HG03196 (cell line): ENCODE data around the gene CRYGD.
"Not testable (repeated sequence)": the region's sequence is repeated elsewhere in the genome, so short reads cannot be mapped to it uniquely, and the experiment has no call there.

ENCODE experiments used
- ATAC-seq: cut with Tn5 transposase; IDR thresholded peaks from one replicate; pipeline ENCODE4 v1.9.1; 2021; ENCODE audit not compliant: unreplicated experiment

The CRYGD gene

DNA sequence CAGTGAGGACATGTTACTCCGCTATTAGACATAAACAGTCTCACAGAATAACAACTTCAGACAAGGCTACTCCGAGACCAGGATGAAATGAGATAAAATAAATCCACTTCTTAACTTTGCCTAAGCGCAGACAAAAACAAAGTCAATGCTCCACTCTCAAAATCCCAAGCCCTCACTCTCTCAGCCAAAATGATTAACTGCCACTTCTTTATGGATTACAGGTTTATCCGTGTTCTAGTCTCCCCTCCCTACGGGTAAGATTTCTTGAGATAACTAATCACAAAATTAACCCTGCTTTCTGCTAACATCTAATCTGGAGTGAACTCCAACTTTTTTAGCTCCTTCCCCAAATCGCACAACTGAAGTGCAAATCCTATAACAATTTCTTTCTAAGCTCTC, 6.4 kb upstream of the CRYGD start:
- no peak for ATAC-seq

DNA sequence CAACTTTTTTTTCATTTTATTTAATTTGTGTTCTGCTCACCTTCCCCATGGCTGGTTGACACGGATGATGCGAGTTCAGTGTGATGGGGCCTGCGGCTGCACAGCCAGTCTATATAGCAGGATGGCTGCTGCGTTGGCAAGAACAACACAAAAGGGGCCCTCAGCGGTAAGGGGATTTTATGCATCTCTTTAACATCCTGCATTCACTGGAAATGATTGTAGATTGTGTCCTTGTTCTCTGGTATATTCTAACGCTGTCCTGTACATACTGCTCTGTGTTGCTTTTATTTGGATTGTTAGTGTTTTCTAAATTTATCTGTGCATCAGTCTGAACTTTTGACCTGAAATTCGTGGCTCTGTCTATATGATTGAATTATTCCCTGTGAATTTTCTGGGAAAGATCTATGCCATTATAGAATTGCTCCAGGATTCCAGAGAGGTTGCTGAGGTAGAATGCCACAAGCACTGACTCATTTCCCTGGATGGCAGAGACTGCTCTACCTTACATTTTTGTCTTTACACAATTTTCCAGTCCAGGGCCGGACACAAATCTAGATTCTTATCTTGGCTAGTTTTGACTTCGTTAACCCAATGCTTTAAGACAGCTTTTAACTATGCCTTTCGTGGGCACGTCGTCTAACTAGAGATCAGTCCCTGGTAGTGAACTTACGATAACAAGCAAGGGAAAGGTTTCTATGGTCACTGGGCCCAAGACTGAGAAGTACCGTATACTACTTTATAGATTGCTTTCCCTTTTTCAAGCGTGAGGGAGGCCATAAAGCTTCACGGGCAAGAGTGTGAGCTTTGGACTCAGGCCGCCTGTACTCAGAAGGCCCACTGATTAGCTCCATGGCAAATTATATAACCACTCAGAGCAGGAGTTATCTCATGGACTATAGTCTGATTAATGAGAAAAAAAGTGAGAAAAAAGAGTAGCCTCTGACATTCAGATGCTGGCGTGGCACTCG, 5.7 kb upstream of the CRYGD start, which contains the start of gene CRYGC:
Gene CRYGC (minus strand): TSS at position 85 of the 968 bp plus-strand sequence. CDS start 36 bp downstream, at position 49.
- no peak for ATAC-seq

DNA sequence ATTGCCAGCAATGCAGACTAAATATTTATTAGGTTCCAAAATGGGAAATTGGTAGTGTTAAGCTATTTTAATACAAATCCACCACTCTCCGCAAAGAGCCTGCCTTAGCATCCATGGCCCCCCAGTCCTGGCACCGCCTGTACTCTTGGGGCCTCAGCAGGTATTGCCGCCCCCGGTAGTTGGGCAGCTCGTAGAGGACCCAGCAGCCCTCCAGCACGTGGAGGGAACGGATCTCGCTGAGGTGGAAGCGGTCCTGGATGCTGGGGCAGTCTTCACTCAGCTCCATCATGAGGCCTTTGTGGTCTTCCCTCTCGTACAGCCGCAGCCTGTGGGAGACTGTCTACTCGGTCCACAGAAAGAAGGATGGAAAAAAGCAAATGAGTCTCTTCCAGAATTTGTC, 3.8 kb upstream of the CRYGD start:
- no peak for ATAC-seq

DNA sequence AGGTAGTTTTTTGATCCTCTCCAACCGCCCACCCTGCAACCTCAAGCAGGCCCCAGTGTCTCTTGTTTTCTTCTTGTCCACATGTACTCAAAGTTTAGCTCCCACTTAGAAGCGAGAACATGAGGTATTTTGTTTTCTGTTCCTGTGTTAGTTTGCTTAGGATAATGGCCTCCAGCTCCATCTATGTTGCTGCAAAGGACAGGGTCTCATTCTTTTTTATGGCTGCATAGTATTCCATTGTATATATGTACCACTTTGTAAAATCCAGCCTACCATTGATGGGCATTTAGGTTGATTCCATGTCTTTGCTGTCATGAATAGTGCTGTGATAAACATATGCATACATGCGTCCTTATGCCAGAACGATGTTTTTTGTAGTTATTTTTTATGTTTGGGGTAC, 2.8 kb upstream of the CRYGD start:
- ATAC-seq = no peak

DNA sequence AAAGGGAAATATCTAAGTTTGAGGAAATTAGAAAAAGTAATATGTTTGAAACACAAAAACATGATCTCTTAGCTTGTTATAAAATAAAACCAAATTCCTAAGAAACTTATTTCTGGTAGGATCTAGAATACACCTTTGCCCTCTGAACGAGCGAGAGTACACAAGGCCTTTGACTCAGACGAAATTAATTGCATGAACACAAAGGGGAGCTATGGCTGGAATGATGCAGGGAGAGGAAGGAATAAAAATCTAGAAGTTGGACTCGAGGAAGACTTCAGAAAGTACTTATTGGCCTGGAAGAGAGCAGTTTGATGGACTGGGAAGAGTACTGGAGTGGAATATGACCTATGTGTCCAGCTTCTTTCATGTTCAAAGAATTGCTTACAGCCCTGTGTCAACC, 927 bp upstream of the CRYGD start:
- ATAC-seq = no peak

DNA sequence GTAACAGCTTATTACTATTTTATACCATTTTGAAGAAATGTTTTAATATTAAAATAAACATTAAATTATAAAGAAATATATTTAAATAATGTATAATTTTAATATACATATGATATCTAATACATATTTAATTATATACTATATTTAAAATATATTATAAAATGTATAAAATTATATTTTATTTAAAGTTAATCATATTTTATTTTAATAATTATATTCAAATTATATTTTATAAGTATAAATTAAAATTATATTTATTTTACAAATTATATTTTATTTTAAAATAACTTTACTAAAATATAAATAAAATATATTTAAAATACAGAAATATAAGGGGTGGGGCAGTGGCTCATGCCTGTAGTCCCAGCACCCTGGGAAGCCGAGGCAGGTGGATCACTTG, 2.1 kb downstream of the CRYGD start:
- no peak for ATAC-seq

DNA sequence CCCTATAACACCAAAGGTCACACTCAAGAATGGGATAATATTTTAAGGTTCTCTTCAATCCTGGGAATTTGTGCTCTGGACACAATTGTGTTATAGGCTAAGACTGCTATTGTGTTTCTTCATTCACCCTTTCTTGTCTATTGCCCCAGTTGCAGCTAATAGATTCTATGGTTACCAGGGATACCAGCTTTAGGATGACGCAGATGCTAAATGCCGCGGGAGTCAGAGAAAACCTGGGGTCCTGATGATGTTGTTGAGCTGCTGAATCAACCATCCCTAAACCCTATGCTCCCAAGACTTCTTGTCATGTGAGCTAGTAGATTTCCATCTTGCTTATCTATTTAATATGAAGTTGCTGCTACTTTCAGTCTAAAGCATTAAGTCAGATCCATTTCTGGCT, 5.4 kb downstream of the CRYGD start:
- no peak for ATAC-seq

DNA sequence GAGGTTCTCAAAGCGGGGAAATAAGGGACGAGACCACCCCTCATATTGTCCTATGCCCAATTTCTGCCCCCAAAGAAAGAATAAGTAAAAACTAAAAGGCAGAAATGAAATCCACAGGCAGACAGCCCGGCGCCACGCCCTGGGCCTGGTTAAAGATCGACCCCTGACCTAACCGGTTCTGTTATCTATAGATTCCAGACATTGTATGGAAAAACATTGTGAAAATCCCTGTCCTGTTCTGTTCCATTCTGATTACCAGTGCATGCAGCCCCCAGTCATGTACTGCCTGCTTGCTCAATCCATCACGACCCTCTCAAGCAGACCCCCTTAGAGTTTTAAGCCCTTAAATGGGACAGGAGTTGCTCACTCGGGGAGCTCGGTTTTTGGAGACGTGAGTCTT, 6.9 kb downstream of the CRYGD start:
- not testable (repeated sequence) for ATAC-seq

DNA sequence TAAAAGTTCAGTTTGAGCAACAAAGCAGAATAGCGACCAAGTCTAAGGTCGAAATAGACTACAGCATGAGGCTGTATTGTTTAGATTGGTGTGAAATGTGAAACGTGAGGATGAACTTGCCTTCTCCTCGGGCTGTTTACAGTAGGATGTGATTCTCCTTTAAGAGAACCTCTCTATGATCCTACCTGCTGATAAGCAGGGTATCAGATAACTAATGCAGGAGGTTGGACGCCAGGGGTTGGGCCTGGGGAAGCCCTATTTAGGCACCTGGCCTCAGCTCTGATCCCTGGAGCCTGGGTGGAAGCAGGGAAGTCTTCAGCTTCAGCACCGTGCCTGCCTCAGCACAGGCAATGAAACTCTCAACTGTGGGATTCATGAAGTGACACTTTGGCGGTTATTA, 11.4 kb downstream of the CRYGD start:
- ATAC-seq = no peak

DNA sequence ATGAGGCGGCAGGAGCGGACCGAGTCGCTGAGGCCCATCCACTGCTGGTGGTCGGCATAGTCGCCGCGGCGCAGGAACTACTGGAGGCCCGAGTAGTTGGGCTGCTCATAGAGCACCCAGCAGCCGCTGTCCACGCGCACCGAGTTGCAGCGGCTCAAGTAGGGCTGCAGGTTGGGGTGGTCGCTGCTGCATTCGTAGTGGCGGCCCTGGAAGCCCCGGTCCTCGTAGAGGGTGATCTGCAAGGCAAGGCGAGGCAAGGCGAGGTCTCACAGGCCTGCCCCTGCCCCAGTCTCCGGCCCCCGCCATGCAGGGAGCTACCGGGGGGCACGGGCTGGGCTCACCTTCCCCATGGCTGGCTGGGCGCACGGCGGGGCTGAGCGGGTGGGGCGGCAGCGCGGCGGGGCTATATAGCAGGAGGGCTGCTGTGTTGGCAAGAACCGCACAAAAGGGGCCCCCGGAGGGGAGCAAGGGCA, 12.0 kb downstream of the CRYGD start:
- not testable (repeated sequence) for ATAC-seq

DNA sequence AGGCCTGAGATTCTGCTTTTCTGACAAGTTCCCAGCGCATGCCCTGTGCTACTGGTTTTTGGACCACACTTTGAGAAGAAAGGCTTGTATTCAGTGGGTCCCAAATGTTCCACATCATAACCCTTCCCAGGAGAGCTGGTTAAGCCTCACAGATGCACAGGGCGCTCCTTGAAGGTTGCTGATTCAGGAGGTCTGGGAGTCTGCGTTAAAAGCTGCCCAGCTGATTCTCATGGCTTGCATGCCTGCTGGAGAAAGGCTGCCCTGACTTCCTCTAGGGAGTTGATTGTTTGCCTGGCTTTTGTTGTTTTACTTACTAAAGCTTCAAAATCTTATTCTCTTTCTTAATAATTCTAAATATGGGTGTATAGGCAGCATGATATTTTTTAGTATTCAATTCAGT, 20.7 kb downstream of the CRYGD start:
- ATAC-seq = no peak

DNA sequence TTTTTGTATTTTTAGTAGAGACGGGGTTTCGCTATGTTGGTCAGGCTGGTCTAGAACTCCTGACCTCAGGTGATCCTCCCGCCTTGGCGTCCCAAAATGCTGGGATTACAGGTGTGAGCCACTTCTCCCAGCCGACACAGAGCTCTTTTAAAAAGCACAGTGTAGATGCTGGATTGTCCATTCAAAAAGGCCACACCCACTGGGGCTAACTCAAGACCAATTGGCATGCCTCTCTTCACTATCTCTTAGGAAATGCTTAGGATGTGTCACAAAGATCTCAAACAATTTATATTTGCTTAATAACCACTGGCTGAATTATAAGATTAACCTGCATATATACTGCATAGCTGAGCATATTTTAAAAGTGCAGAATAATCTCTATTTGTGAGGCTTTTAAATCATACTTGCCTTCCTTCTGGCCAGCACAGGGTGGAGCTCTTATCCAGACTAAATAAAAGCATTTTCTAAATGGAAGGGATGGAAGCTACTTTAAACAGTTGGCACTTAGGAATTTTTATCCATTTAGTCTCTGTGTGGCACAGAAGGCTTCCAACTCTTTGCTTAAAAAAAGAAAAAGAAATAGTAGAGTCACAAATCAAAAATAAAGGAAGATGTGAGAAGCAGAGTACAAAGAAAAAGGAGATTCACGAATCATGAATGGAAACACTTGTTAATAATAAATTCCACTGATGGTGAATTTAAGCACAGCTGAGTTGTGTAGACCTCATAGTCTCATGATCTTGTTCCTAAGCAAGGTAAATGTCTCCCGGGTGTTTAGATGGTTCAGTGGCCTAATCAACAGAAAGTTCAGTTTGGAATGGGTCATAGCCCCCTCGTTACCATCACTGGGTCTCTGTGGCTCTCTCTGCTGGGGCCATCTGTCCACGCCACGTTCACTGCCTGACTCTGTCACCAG, 22.4 kb downstream of the CRYGD start:
- no peak for ATAC-seq

DNA sequence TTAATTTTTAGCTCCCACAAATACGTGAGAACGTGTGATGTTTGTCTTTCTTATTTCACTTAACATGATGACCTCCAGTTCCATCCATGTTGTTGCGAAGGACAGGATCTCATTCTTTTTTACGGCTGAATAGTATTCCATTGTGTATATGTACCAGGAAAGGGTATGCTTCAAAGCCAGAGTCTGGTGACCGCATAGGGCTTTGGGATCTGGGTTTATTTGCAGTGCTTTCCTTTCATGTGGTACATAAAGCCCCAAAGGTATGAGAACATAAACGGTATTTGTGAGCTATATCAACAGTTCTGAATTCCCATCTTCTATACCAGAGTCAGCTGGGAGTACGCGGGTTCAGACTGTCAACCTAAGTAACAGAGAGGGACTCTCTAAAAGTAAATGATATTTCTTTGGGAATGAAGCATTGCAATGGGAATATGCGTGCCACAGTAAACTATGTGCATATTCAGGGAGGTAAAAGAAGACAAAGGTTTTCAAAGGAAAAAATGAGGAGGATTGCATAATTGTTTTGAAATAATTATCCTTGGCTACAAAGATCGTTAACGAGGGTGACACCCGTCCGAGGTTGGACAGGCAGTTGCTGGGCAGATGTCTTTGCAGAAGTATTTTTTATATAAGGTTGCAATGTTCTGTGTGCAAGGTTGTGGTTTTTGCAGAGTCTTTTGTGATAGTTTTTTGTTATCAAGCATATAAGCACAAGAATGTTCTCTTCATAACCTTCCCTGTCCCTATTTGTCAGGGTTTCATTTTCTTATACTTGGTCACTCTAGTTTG, 24.4 kb downstream of the CRYGD start:
- ATAC-seq = no peak

DNA sequence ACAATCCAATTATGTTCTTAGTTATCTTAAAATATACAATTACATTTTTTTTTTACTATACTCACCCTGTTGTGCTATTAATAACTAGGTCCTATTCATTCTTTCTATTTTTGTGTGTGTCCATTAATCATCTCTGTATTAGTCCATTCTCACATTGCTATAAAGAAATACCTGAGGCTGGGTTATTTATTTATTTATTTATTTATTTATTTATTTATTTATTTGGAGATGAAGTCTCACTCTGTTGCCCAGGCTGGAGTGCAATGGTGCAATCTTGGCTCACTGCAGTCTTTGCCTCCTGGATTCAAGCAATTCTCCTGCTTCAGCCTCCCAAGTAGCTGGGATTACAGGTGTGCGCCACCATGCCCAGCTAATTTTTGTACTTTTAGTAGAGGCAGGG, 25.6 kb downstream of the CRYGD start:
- ATAC-seq = not testable (repeated sequence)

DNA sequence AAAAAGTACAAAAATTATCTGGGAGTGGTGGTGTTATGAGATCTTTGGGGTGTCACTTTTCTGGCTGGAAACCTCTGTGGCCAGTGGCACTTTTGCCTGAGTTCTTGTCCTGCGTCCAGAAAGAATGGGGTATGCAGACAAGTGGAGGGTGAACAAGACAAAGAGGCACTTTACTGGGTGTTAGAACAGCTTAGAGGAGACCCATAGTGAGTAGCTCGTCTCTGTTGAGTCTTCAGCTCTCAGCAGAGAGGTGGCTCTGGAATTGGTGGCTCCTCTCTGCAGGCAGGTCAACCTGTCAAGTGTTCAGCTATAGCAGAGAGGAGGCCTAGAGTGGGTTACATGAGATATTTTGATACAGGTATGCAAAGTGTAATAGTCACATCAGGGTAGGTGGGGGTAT, 26.1 kb downstream of the CRYGD start:
- no peak for ATAC-seq

DNA sequence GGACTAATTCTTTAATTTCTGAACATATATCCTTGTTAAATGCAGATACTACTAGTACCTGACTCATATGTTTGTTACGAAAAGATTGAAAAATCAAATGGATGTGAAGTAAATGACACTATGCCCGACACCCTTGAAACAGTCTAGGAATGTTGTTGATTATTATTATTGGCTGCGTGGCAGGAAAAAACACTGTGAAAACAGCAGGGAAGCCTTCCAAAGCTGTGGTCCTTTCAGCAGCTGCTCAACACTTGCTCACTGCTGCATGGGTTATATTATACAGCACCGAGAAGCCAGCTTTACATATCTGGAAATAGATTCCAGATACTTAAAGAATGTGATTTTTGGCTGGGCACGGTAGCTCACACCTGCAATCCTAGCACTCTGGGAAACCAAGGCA, 26.5 kb downstream of the CRYGD start:
- no peak for ATAC-seq

DNA sequence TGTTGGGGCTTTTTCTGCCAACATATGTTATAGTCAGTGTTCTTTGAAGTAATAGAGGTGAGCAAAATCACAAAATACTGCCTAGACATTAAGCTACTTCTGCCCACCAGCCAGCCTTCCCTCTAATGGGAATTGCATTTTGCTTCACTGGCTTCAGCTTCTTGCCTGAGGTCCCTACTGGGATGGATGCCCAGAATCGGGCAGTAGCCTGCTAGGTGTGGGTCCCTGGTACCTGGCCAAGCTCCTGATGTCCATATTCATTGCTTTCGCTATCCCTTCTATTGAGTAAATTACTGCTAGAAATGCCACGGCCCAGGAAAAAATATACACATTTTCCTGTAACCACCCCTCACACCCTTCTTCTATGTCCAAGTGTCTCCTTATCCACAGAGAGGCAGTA, 27.0 kb downstream of the CRYGD start:
- ATAC-seq = no peak

DNA sequence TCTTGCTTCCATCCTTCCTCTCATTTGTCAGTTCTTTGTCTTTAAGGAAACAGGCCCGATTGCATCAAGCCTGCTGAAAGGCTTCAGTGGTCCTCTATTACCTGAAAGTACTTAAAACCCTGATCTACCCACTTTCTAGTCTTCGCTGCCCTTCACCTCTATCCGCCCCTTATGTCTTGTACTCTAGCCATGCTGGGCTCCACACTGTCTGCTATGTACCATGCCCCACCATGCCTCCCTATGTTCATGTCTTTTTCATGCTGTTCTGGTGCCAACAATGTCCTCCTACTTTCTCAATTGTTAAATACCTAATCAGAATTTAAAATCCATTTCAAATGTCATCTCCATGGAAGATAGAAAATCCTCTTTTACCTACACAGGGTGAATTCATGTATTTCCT, 28.2 kb downstream of the CRYGD start:
- no peak for ATAC-seq

DNA sequence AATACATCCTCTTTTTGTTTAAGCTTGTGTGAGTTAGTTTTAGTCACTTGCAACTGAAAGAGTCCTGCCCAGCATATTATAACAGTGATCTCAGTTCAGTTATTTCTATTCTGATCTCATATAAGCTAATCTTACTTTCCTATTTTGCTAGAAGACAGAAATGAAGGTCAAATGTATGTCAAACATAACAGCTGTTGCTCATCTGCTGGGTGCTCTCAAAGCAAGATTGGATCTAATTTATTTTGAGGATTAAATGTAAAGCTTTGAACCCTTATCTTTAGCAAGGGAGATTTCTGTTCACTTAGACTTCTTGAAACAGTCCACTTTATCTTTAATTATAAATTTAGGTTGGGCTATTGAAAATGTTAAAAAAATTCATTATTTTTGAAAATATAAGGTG, 31.2 kb downstream of the CRYGD start:
- no peak for ATAC-seq

DNA sequence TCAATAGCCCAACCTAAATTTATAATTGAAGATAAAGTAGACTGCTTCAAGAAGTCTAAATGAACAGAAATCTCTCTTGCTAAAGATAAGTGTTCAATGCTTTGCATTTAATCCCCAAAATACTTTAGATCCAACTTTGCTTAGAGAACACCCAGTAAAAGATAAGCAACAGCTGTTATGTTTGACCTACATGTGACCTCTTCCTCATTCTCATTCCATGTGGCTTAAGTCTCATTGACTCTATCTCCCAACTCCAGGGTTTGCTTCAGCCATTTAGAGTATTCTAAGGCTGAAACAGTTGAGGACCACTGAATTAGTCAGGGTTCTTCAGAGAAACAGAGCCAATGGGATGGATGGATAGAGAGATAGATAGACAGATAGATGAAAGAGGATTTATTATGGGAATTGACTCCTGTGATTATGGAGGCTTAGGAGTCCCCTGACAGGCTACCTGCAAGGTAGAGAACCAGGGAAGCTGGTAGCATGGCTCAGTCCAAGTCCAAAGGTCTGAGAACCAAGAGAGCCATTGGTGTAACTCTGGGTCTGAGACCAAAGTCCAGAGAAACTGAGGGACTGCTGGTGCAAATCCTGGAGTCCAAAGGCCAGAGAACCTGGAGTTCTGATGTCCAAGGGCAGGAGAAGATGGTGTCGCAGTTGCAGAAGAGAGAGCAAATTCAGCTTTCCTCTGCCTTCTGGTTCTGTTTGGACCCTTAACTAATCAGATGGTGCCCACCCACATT, 32.1 kb downstream of the CRYGD start:
- no peak for ATAC-seq
